Fibroblast of villous mesenchyme (primary cell): ENCODE results near the gene OMG. TPM values are rescaled to one million over a fixed set of nuclear protein-coding genes. Genes with fewer than 3 reads are reported as not detected.
"Not testable (repeated sequence)": the region's sequence is repeated elsewhere in the genome, so short reads cannot be mapped to it uniquely, and the experiment has no call there.

ENCODE experiments used
- DNase-seq: peaks from one replicate; pipeline ENCODE4 v3.0.0-alpha.2; 2010; ENCODE audit warnings: low read depth
- H3K4me3 ChIP-seq: 2 replicates; pipeline ENCODE4 v1.5.1; 2011; ENCODE audit warnings: low read depth, mild to moderate bottlenecking, low read length
- CTCF ChIP-seq: IDR thresholded peaks from 2 replicates; pipeline ENCODE4 v1.5.1; 2012; ENCODE audit warnings: low read depth, mild to moderate bottlenecking, low read length; ENCODE audit not compliant: insufficient read depth
- total RNA-seq: library from RNA; depleted of rRNA; stranded (reverse); fragments of >200 nt; gene quantifications from 2 replicates; pipeline ENCODE4 v1.2.3, GENCODE V29; 2012

OMG gene
- total RNA-seq, 1 donor = 0.43 TPM

DNA sequence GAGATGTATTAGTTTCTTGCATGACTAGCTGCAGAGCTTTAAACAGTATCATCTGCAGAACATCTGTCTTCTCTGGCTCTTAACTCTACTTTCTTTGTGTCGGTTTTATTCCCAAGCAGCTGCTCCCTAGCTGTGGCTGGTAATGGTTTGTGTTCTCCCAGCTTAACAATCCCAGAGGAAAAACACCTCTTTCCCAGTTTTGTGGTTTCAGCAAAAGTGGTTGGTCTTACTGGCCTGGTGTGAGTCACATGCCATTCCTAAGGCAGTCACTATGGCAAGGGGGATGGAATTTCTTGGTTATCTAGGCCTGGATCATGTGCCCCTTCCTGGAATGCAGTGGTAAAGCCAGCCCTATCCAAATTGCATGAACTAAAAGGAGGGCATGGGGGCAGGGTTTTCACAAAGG lies 27.5 kb downstream of the OMG start:
- no peak overlapping the region for H3K4me3 ChIP-seq
- TF ChIP-seq CTCF = no peak
- peak; percentile 98 for DNase-seq

DNA sequence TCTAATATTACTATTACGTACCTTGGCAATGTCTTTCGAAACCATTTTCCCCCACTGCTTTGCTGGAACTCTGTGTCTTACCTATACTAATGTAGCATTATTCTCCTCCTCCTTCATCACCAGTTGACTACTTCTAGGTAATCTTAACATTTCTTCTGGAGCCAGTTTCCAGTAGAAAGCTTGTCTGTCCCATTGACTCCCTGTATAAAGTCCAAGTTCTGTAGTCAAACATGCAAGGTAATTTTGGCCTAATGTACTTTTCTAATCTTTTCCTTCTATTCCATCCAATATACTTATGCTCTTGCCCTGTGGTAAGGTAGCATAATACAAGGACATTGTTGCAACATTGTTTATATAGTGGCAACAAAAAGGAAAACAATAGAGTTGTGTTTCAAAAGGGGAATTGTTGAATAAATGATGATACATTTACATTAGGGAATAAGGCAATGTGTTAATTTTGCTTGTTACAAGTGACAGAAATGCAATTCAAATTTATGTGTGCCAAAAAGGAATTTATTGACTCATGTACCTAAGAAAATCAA lies 27.9 kb downstream of the OMG start:
- no peak for DNase-seq
- no peak for TF ChIP-seq CTCF

GRCh38 chr17:31266042-31266441 lies 31.0 kb downstream of the OMG start:
- no peak overlapping the region for H3K4me3 ChIP-seq
- peak; percentile 32 for TF ChIP-seq CTCF
- no peak for DNase-seq

More for the DNA sequence above, 27.9 kb downstream of the OMG start:
- H3K4me3 ChIP-seq = no peak overlapping the region

DNA sequence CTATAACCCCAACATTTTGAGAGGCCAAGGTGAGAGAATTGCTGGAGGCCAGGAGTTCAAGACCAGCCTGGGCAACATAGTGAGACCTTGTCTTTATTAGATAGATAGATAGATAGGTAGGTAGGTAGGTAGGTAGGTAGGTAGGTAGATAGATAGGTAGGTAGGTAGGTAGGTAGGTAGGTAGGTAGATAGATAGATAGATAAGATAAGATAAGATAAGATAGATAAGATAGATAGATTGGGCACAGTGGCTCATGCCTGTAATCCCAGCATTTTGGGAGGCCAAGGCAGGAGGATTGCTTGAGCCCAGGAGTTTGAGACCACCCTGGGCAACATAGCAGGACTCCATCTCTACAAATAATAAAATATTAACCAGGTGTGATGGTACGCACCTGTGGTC lies 34.1 kb downstream of the OMG start:
- H3K4me3 ChIP-seq, DNase-seq: not testable (repeated sequence)

DNA sequence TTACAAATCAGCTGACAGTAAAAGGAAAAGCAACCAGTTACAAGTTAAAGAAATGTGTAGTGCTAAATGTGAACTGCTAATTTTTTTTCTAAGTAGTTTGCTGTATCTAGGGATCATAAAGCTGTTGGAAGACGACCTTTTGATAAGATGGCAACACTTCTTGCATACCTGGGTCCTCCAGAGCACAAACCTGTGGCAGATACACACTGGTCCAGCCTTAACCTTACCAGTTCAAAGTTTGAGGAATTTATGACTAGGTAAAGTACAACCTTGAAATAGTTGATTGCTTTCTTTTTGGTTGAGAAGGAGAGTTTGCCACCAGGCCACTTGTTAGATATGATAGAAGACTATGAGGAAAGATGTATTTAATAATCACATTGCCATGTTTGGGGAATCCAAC lies 35.4 kb downstream of the OMG start:
- H3K4me3 ChIP-seq = no peak overlapping the region
- TF ChIP-seq CTCF = no peak
- no peak for DNase-seq

DNA sequence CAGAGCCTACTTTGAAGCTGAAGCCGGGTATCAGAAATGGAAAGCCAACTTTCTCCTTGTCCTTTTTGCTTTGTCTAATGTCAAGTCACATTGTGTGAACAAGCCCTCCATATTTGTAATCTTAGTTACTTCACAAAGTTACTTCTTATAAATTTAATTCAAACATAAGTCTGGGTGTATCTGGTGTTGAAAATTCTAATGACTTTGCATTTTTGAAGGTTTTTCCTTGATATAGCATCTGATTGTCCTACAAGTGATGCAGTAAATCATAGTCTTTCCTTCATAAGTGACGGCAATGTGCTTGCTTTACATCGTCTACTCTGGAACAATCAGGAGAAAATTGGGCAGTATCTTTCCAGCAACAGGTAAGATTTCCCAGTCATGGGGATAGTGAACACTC lies 36.9 kb downstream of the OMG start:
- H3K4me3 ChIP-seq = no peak overlapping the region
- no peak for DNase-seq
- no peak for TF ChIP-seq CTCF

DNA sequence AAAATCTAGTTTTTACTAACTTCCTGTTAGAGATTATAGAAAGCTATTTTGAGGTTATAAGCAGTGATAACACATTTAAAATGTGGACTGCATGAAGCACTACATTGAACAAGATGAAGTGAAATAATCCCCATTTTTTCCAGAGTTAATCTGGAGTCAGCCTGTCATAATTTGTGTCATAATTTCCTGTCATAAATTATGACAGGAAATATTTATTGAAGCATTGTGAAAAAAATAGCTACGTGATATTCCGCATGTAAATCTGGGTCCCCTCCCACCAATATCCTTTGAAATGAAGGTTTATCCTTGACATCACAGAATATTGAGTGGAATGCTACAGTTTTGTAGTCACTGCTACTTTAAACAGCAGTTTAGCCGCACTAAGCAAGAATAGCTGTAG lies 40.1 kb downstream of the OMG start:
- H3K4me3 ChIP-seq = no peak overlapping the region
- no peak for DNase-seq
- no peak for TF ChIP-seq CTCF

GRCh38 chr17:31254654-31255053 lies 42.4 kb downstream of the OMG start:
- H3K4me3 ChIP-seq = no peak overlapping the region
- no peak for TF ChIP-seq CTCF
- no peak for DNase-seq
